Measurements from ENCODE around the gene DUSP8. TPM values are rescaled to one million over a fixed set of nuclear protein-coding genes. Genes with fewer than 3 reads are reported as not detected.
"Not testable (repeated sequence)": the region's sequence is repeated elsewhere in the genome, so short reads cannot be mapped to it uniquely, and the experiment has no call there.

Gene DUSP8
- total RNA-seq, 1 donor from 2014 or later, result 2.4 TPM

DNA sequence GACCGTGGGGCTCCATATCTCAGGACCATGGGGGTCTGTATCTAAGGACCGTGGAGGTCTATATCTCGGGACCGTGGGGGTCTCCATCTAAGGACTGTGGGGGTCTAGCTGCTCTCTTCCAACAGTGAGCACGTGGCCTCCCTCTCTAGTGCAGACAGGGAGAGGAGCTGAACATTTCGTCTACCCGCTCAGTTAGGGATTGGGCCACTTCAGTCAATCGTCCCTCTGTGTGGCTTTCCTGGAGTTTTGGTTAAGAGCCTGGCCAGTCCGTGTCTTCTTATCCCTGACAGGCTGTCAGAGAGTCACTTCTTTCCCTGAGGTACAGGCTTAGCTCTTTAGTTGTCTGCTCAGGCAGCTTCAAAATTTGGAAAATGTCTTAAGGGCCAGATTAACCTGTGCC lies 9.9 kb upstream of the DUSP8 start:
- H3K9me3 Mint-ChIP-seq, result peaks cover 10% of the 10 kb centered on the region
- DNase-seq (ENCODE audit: low spot score), result no peak
- no peaks in the 10 kb centered on the region for H3K36me3 Mint-ChIP-seq (ENCODE audit: low read depth)
- no peak overlapping the region for H3K27ac Mint-ChIP-seq
- H3K4me3 Mint-ChIP-seq, result no peak overlapping the region
- H3K4me1 Mint-ChIP-seq (ENCODE audit: low read depth), result no peaks in the 10 kb centered on the region
- H3K27me3 Mint-ChIP-seq (ENCODE audit: insufficient read depth), result no peaks in the 10 kb centered on the region
- intact Hi-C loops (cut with micrococcal nuclease), result no loop called here

GRCh38 chr11:1576825-1577224 lies 4.8 kb upstream of the DUSP8 start:
- intact Hi-C loops (cut with micrococcal nuclease), result loop anchor here (10.0 kb wide), 1 partner anchor 1798 kb away; the partner anchor contains the start of gene ZNF195
- H3K36me3 Mint-ChIP-seq (ENCODE audit: low read depth), result no peaks in the 10 kb centered on the region
- H3K4me1 Mint-ChIP-seq (ENCODE audit: low read depth), result no peaks in the 10 kb centered on the region
- DNase-seq (ENCODE audit: low spot score), result no peak
- peaks cover 15% of the 10 kb centered on the region for H3K27me3 Mint-ChIP-seq (ENCODE audit: insufficient read depth)
- no peak overlapping the region for H3K4me3 Mint-ChIP-seq
- H3K9me3 Mint-ChIP-seq, result peaks cover 10% of the 10 kb centered on the region
- H3K27ac Mint-ChIP-seq, result no peak overlapping the region

DNA sequence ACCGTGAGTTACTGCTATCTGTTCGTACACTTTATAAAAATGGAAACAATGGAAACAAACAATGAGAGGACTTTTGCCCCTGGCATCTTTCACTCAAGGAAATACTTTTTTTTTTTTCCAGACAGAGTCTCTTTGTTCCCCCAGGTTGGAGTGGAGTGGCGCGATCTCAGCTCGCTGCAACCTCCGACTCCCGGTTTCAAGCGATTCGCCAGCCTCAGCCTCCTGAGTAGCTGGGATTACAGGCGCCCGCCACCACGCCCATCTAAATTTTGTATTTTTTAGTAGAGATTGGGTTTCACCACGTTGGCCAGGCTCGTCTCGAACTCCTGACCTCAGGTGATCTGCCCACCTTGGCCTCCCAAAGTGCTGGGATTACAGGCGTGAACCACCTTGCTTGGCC lies 3.7 kb upstream of the DUSP8 start:
- H3K36me3 Mint-ChIP-seq (ENCODE audit: low read depth); H3K4me1 Mint-ChIP-seq (ENCODE audit: low read depth); DNase-seq (ENCODE audit: low spot score); H3K27ac Mint-ChIP-seq; H3K9me3 Mint-ChIP-seq; H3K4me3 Mint-ChIP-seq: not testable (repeated sequence)
- peaks cover 17% of the 10 kb centered on the region for H3K27me3 Mint-ChIP-seq (ENCODE audit: insufficient read depth)
- intact Hi-C loops (cut with micrococcal nuclease), result loop anchor here (10.0 kb wide), 1 partner anchor 1799 kb away; the partner anchor contains the start of gene ZNF195

- H3K27ac Mint-ChIP-seq, result no peak overlapping the region
- DNase-seq (ENCODE audit: low spot score), result no peak
- H3K36me3 Mint-ChIP-seq (ENCODE audit: low read depth), result no peaks in the 10 kb centered on the region
- no peak overlapping the region for H3K4me3 Mint-ChIP-seq
- no peaks in the 10 kb centered on the region for H3K4me1 Mint-ChIP-seq (ENCODE audit: low read depth)
- H3K27me3 Mint-ChIP-seq (ENCODE audit: insufficient read depth), result peaks cover 21% of the 10 kb centered on the region
- peaks cover 10% of the 10 kb centered on the region for H3K9me3 Mint-ChIP-seq
- intact Hi-C loops (cut with micrococcal nuclease), result loop anchor here (1.0 to 10.0 kb wide), 9 partner anchors 29 to 1800 kb away; partner anchors contain the start of genes BRSK2, CHID1, TOLLIP and ZNF195
Observed at GRCh38 chr11:1574933-1575242, 2.8 kb upstream of the DUSP8 start.

GRCh38 chr11:1574238-1574932 lies 2.3 kb upstream of the DUSP8 start:
- H3K4me3 Mint-ChIP-seq, result peak overlapping the region; percentile 51
- no peaks in the 10 kb centered on the region for H3K36me3 Mint-ChIP-seq (ENCODE audit: low read depth)
- DNase-seq (ENCODE audit: low spot score), result peak; percentile 45
- H3K4me1 Mint-ChIP-seq (ENCODE audit: low read depth), result no peaks in the 10 kb centered on the region
- intact Hi-C loops (cut with micrococcal nuclease), result loop anchor here (1.0 to 10.0 kb wide), 9 partner anchors 28 to 1800 kb away; partner anchors contain the start of genes BRSK2, CHID1, TOLLIP and ZNF195
- no peak overlapping the region for H3K27ac Mint-ChIP-seq
- H3K9me3 Mint-ChIP-seq, result peaks cover 10% of the 10 kb centered on the region
- peaks cover 26% of the 10 kb centered on the region for H3K27me3 Mint-ChIP-seq (ENCODE audit: insufficient read depth)

DNA sequence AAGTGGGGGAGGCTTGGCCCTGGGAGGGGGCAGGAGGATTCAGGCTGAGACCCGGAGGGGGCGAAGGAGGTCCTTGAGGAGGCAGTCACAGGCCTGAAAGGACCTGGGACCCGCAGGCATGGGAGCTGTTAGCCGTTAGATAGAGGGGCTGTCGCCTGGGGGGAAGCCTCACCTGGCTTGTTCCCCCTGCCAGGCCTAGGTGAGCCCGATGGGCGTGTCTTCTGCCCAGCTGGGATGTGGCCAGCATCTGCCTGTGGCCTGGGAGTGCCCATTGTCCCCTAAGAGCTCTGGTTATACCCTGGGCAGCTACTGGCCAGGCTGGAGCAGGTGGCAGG lies 1.8 kb upstream of the DUSP8 start:
- no peak for DNase-seq (ENCODE audit: low spot score)
- peak overlapping the region; percentile 12 for H3K27ac Mint-ChIP-seq
- H3K27me3 Mint-ChIP-seq (ENCODE audit: insufficient read depth), result peaks cover 28% of the 10 kb centered on the region
- H3K9me3 Mint-ChIP-seq, result peaks cover 6% of the 10 kb centered on the region
- H3K36me3 Mint-ChIP-seq (ENCODE audit: low read depth), result no peaks in the 10 kb centered on the region
- H3K4me3 Mint-ChIP-seq, result peak overlapping the region; percentile 51
- no peaks in the 10 kb centered on the region for H3K4me1 Mint-ChIP-seq (ENCODE audit: low read depth)
- intact Hi-C loops (cut with micrococcal nuclease), result loop anchor here (1.0 to 10.0 kb wide), 9 partner anchors 28 to 1801 kb away; partner anchors contain the start of genes BRSK2, CHID1, TOLLIP and ZNF195

DNA sequence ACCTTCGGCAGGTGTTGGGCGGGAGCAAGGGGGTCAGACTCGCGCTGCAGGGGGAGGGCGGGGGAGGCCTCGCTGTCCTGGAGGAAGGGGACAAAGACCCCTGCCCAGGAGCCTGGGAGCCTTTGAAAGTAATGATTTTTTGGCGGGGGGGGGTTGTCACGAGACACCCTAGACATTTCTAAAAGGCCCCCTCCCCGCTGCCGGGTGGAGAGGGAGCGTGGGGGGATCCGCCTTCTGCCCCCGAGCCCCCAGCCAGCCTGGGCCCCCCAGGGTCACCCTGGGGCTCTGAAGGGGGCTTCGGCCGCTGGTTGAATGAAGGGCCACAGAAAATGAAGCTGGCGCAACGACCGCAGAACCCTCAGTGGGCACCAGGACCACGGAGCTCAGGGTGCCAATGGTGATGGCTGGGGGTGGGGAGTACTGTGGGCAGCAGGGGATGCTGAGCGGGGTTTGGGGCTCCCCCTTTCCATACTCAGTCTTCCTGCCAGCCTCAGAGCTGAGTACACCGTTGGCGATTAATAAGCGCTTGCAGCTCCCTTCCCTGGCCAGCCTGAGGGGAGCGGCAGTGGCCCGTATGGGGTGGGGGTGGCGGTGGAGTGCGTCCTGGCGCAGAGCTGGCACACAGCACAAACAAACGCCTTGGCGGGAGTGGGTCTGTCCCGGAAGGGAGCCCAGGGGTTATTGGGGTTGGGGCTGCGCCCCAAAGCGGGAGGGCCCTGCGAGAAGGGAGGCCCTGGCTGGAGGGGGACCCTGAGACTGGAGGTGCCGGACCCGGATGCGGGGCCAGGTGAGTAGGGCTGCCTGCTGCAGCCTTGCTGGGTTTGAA lies 1.2 kb upstream of the DUSP8 start:
- no peaks in the 10 kb centered on the region for H3K36me3 Mint-ChIP-seq (ENCODE audit: low read depth)
- no peak for DNase-seq (ENCODE audit: low spot score)
- H3K27me3 Mint-ChIP-seq (ENCODE audit: insufficient read depth), result peaks cover 28% of the 10 kb centered on the region
- H3K4me3 Mint-ChIP-seq, result peak overlapping the region; percentile 51
- H3K27ac Mint-ChIP-seq, result peak overlapping the region; percentile 12
- peaks cover 3% of the 10 kb centered on the region for H3K9me3 Mint-ChIP-seq
- intact Hi-C loops (cut with micrococcal nuclease), result loop anchor here (5.0 to 10.0 kb wide), 5 partner anchors 186 to 1802 kb away; partner anchors contain the start of genes BRSK2, CHID1, TOLLIP and ZNF195
- H3K4me1 Mint-ChIP-seq (ENCODE audit: low read depth), result no peaks in the 10 kb centered on the region

GRCh38 chr11:1571760-1572196 lies 293 bp downstream of the DUSP8 start:
- no peaks in the 10 kb centered on the region for H3K36me3 Mint-ChIP-seq (ENCODE audit: low read depth)
- DNase-seq (ENCODE audit: low spot score), result no peak
- no peaks in the 10 kb centered on the region for H3K9me3 Mint-ChIP-seq
- intact Hi-C loops (cut with micrococcal nuclease), result loop anchor here (5.0 to 10.0 kb wide), 5 partner anchors 184 to 1803 kb away; partner anchors contain the start of genes BRSK2, CHID1, TOLLIP and ZNF195
- no peak overlapping the region for H3K27ac Mint-ChIP-seq
- H3K27me3 Mint-ChIP-seq (ENCODE audit: insufficient read depth), result peaks cover 28% of the 10 kb centered on the region
- H3K4me3 Mint-ChIP-seq, result no peak overlapping the region
- H3K4me1 Mint-ChIP-seq (ENCODE audit: low read depth), result no peaks in the 10 kb centered on the region

GRCh38 chr11:1570896-1571759 lies 943 bp downstream of the DUSP8 start:
- H3K27ac Mint-ChIP-seq, result peak overlapping the region; percentile 29
- intact Hi-C loops (cut with micrococcal nuclease), result loop anchor here (5.0 to 10.0 kb wide), 5 partner anchors 184 to 1804 kb away; partner anchors contain the start of genes BRSK2, CHID1, TOLLIP and ZNF195
- no peak for DNase-seq (ENCODE audit: low spot score)
- H3K9me3 Mint-ChIP-seq, result no peaks in the 10 kb centered on the region
- H3K4me1 Mint-ChIP-seq (ENCODE audit: low read depth), result no peaks in the 10 kb centered on the region
- H3K36me3 Mint-ChIP-seq (ENCODE audit: low read depth), result no peaks in the 10 kb centered on the region
- peaks cover 28% of the 10 kb centered on the region for H3K27me3 Mint-ChIP-seq (ENCODE audit: insufficient read depth)
- peak overlapping the region; percentile 68 for H3K4me3 Mint-ChIP-seq

- Mint-ChIP-seq H3K4me1 (ENCODE audit: low read depth) (no peaks in the 10 kb centered on the region), H3K4me3 (peak overlapping the region; percentile 68), H3K27me3 (ENCODE audit: insufficient read depth) (peaks cover 27% of the 10 kb centered on the region), H3K36me3 (ENCODE audit: low read depth) (no peaks in the 10 kb centered on the region), H3K9me3 (no peaks in the 10 kb centered on the region), H3K27ac (peak overlapping the region; percentile 29)
- DNase-seq (ENCODE audit: low spot score), result no peak
- intact Hi-C loops (cut with micrococcal nuclease), result loop anchor here (5.0 to 10.0 kb wide), 5 partner anchors 183 to 1804 kb away; partner anchors contain the start of genes BRSK2, CHID1, TOLLIP and ZNF195
Observed at GRCh38 chr11:1570531-1570895, 1.6 kb downstream of the DUSP8 start.

DNA sequence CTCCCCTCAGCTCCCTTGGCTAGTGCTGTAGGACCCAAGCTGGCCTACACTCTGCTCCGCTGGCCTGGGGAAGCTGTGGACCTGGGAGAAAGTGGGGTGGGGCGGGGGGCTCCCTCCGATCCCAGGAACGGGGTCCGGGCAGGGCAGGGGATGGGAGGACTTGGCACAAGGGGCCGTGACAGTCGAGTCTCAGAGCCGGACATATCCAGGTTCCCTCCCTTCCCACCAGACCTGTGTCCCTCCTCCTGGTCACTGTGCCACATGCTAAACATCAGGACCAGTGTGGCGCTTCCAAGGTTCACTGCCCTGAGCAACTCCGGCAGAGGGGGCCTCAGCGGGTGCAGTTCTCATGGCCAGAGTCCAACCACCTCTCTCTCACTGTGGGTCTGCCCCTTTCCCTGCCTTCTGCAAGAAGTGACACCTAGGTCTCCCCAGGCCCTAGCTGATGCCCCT lies 2.0 kb downstream of the DUSP8 start:
- H3K4me1 Mint-ChIP-seq (ENCODE audit: low read depth), result no peaks in the 10 kb centered on the region
- peak overlapping the region; percentile 68 for H3K4me3 Mint-ChIP-seq
- no peak for DNase-seq (ENCODE audit: low spot score)
- H3K9me3 Mint-ChIP-seq, result no peaks in the 10 kb centered on the region
- H3K27ac Mint-ChIP-seq, result no peak overlapping the region
- H3K27me3 Mint-ChIP-seq (ENCODE audit: insufficient read depth), result peaks cover 23% of the 10 kb centered on the region
- intact Hi-C loops (cut with micrococcal nuclease), result loop anchor here (5.0 to 10.0 kb wide), 5 partner anchors 183 to 1805 kb away; partner anchors contain the start of genes BRSK2, CHID1, TOLLIP and ZNF195
- no peaks in the 10 kb centered on the region for H3K36me3 Mint-ChIP-seq (ENCODE audit: low read depth)

DNA sequence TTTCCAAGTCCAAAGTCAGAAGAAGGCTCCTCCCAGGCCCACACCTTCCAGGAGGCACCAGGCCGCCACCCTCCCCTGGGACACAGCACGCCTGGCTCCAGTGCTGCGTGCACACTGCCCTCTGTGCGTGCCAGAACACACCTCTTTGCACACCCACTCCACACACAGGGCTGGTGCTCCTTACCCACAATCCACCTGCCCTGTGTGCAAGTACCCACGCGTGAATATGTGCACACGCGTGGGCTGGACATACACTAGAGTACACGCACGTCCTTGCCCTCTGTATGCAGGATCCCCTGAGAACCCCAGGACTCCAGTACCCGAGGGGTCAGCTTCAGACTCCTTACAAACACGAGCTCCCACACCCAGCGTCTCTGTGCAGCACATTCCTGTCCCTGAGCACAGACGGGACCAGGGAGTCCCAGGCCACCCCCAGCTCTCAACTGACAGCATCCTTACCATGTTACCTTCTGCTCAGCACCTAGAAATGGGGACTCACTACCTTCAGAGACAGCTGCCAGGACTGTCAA lies 2.8 kb downstream of the DUSP8 start:
- H3K4me1 Mint-ChIP-seq (ENCODE audit: low read depth), result no peaks in the 10 kb centered on the region
- H3K9me3 Mint-ChIP-seq, result no peaks in the 10 kb centered on the region
- peaks cover 20% of the 10 kb centered on the region for H3K27me3 Mint-ChIP-seq (ENCODE audit: insufficient read depth)
- H3K36me3 Mint-ChIP-seq (ENCODE audit: low read depth), result no peaks in the 10 kb centered on the region
- intact Hi-C loops (cut with micrococcal nuclease), result no loop called here
- peak overlapping the region; percentile 57 for H3K4me3 Mint-ChIP-seq
- H3K27ac Mint-ChIP-seq, result no peak overlapping the region
- no peak for DNase-seq (ENCODE audit: low spot score)

Measured in activated T-helper 1 cell treated with anti-CD3 and anti-CD28 coated beads, Interleukin-12 subunit alpha, Interleukin-12 subunit beta, Interleukin-2, Interleukin-4 antibody, amounts not matched to agents 30 ng/mL and 10 ng/mL and 1 ng/mL, durations not matched to agents 14 hours and 24 hours and 36 hours (primary cell).